Testis (tissue), 3 donors: ENCODE data around the gene IGSF9. TPM values are rescaled to one million over a fixed set of nuclear protein-coding genes. Genes with fewer than 3 reads are reported as not detected.

Source experiments
- DNase-seq: peaks from one replicate; pipeline ENCODE4 v3.0.0-alpha.2; 2019
- H3K27ac ChIP-seq, 2 donors: fragments of 200-600 bp; sonication (generic); one replicate each; pipeline ENCODE4 v1.5.1; 2019
- H3K27me3 ChIP-seq: fragments of 200-600 bp; sonication (generic); one replicate; pipeline ENCODE4 v1.5.1; 2019
- H3K36me3 ChIP-seq: fragments of 200-600 bp; sonication (generic); one replicate; pipeline ENCODE4 v1.5.1; 2017; ENCODE audit warnings: low read depth; ENCODE audit errors: missing control alignments
- H3K4me1 ChIP-seq: fragments of 200-600 bp; sonication (generic); one replicate; pipeline ENCODE4 v1.5.1; 2019
- H3K4me3 ChIP-seq, 2 donors: fragments of 200-600 bp; sonication (generic); one replicate each; pipeline ENCODE4 v1.5.1; 2017 to 2019
- H3K9me3 ChIP-seq: fragments of 200-600 bp; sonication (generic); one replicate; pipeline ENCODE4 v1.5.1; 2017
- CTCF ChIP-seq, 3 experiments: fragments of 450-650 bp in 2 of 3; fragments of 200-600 bp in 1 of 3; sonication (generic) in 1 of 3; IDR thresholded peaks; one replicate each; pipeline ENCODE4 v1.5.1; 2016 to 2019; ENCODE audit warnings: antibody characterized with exemption in 3 of 3, mild to moderate bottlenecking in 2 of 3, moderate library complexity in 1 of 3
- POLR2A ChIP-seq: fragments of 450-650 bp; IDR thresholded peaks from one replicate; pipeline ENCODE4 v1.6.1; 2017; ENCODE audit warnings: antibody characterized with exemption, mild to moderate bottlenecking, moderate library complexity
- WGBS, 2 donors: methylation state at CpG; one replicate each; pipeline ENCODE4 v1.1.5; 2018; 5-methylcytosine and 5-hydroxymethylcytosine counted together
- intact Hi-C: fragments of 100-400 bp; cut with DNase I; formaldehyde crosslinking; loops from one replicate; pipeline ENCODE4 v1.15.1; 2023; ENCODE audit warnings: low total_unique reads
- polyA plus RNA-seq: library from polyadenylated mRNA; stranded (reverse); fragments of 350-450 nt; fragmentation: Illumina TruSeq; extraction: RNeasy Lipid Tissue Mini Kit (QIAGEN cat#74804); gene quantifications from one replicate; pipeline ENCODE4 v1.2.3, GENCODE V29; 2014; ENCODE audit warnings: low read depth, low replicate concordance; ENCODE audit not compliant: insufficient read depth
- total RNA-seq, 2 donors: library from RNA; depleted of rRNA; stranded (reverse); fragments of >200 nt; gene quantifications; one replicate each; pipeline ENCODE4 v1.2.3, GENCODE V29; 2016

IGSF9 gene
- total and polyA plus RNA-seq, 3 donors from 2014 or later, result 4.8 to 10.2 (median 7.9) TPM

DNA sequence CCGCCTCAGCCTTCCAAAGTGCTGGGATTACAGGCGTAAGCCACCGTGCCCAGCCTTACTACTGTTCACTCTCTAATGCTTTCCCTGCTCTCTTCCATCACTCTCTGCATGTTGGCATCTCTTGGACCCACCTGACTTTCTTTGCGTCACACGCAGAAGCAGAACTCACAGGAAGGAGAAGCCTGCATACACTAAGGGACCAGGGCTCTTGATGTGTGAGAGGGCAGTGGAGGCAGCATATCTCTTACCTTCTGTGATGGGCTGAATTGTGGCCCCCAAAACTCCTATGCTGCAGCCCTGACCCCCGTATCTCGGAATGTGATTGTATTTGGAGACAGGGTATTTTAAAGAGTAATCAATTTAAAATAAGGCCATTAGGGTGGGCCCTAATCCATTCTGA is 35.4 kb upstream of the IGSF9 start:
- WGBS, 2 donors, result 95 to 100% methylated on average over 7 of the region's 7 CpGs
- no peaks in the 10 kb centered on the region for H3K4me1 ChIP-seq
- H3K36me3 ChIP-seq, result no peaks in the 10 kb centered on the region
- no peak overlapping the region for H3K4me3 ChIP-seq
- no peak overlapping the region for H3K27ac ChIP-seq
- H3K9me3 ChIP-seq, result no peaks in the 10 kb centered on the region
- TF ChIP-seq POLR2A, result no peak
- TF ChIP-seq CTCF (IDR thresholded peaks at IDR 0.05), result no peak
- intact Hi-C loops, result no loop called here
- no peak for DNase-seq
- no peaks in the 10 kb centered on the region for H3K27me3 ChIP-seq

GRCh38 chr1:159980076-159980475 is 34.7 kb upstream of the IGSF9 start:
- Histone ChIP-seq H3K27ac (no peak overlapping the region), H3K9me3 (no peaks in the 10 kb centered on the region), H3K4me3 (no peak overlapping the region), H3K4me1 (no peaks in the 10 kb centered on the region), H3K27me3 (no peaks in the 10 kb centered on the region), H3K36me3 (no peaks in the 10 kb centered on the region)
- intact Hi-C loops, result no loop called here
- DNase-seq, result no peak
- TF ChIP-seq CTCF (IDR thresholded peaks at IDR 0.05), result no peak
- no peak for TF ChIP-seq POLR2A
- 69 to 76% methylated on average over 6 of the region's 6 CpGs for WGBS, 2 donors

DNA sequence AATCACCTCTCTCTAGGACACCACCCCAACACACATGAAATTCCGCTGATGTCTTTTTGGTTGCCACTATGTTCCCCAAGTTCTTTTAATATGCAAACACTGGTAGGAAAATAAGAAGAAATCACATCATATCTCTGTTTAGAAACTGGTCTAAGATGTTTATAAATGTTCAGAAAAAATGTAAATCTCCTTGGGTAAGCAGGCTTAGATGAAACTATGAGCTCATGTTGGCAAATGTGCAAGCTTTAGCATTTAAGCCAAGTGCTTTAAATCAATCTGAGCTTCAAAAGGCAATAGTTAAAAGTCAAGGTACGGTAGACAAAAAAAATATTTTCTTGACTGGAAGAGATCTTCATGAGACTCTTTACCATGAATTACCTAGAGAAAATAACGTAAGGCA is 33.8 kb upstream of the IGSF9 start:
- no peaks in the 10 kb centered on the region for H3K9me3 ChIP-seq
- DNase-seq, result no peak
- no peaks in the 10 kb centered on the region for H3K36me3 ChIP-seq
- no peaks in the 10 kb centered on the region for H3K4me1 ChIP-seq
- WGBS, 2 donors, result 70 to 83% methylated on average over 3 of the region's 3 CpGs
- intact Hi-C loops, result no loop called here
- H3K27ac ChIP-seq, result no peak overlapping the region
- H3K27me3 ChIP-seq, result no peaks in the 10 kb centered on the region
- no peak for TF ChIP-seq POLR2A
- TF ChIP-seq CTCF (IDR thresholded peaks at IDR 0.05), result no peak
- no peak overlapping the region for H3K4me3 ChIP-seq

GRCh38 chr1:159978107-159978398 is 32.6 kb upstream of the IGSF9 start:
- H3K27ac ChIP-seq, result no peak overlapping the region
- no peaks in the 10 kb centered on the region for H3K9me3 ChIP-seq
- intact Hi-C loops, result no loop called here
- DNase-seq, result no peak
- H3K4me1 ChIP-seq, result no peaks in the 10 kb centered on the region
- H3K4me3 ChIP-seq, result no peak overlapping the region
- H3K27me3 ChIP-seq, result no peaks in the 10 kb centered on the region
- TF ChIP-seq POLR2A, result no peak
- H3K36me3 ChIP-seq, result no peaks in the 10 kb centered on the region
- WGBS, 2 donors, result 81 to 86% methylated on average over 2 of the region's 2 CpGs

DNA sequence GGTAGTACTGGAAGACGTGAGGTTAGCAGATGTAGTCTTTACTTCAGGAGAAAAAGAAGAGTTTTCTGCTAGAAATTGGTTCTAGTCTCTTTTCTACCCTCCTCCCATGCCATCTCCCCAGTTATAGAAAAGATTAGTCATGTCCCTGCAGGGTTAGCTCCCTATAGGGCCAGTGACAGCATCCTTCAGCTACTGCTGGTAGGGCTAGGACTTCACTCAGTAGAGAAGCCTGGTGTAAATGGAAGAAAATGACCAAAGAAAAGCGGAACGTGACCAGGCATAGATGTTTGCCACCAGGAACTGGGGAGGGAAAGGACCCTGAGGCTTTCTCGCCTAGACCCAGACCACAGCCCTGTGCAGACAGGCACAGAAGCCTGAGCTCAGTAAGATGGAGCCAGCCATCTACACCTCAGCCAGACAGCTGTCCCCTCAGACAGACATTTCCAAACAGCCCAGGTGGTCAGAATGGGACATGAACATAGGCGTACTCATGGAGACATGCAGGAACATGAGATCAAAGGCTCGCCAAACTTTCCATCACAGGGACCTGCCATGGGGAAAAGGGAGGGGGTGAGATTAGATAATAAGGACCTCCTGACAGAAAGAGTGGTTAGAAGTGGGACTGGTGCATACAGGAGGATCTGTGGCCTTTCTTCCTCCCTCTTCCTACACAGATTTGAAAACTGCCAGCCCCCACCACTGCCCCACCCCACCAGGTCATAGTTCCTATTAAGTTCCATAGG is 32.1 kb upstream of the IGSF9 start:
- H3K36me3 ChIP-seq, result no peaks in the 10 kb centered on the region
- H3K9me3 ChIP-seq, result no peaks in the 10 kb centered on the region
- no peak for DNase-seq
- intact Hi-C loops, result no loop called here
- TF ChIP-seq POLR2A (no peak), CTCF (IDR thresholded peaks at IDR 0.05) (no peak)
- no peak overlapping the region for H3K27ac ChIP-seq
- no peaks in the 10 kb centered on the region for H3K4me1 ChIP-seq
- no peaks in the 10 kb centered on the region for H3K27me3 ChIP-seq
- WGBS, 2 donors, result 86 to 93% methylated on average over 6 of the region's 6 CpGs
- no peak overlapping the region for H3K4me3 ChIP-seq
